GM18517 (cell line): Measurements from ENCODE around the gene ZBTB20.
"Not testable (repeated sequence)": the region's sequence is repeated elsewhere in the genome, so short reads cannot be mapped to it uniquely, and the experiment has no call there.

Experiments used
- ATAC-seq: cut with Tn5 transposase; IDR thresholded peaks from one replicate; pipeline ENCODE4 v1.9.1; 2021; ENCODE audit warnings: mild to moderate bottlenecking, moderate library complexity; ENCODE audit not compliant: unreplicated experiment

ZBTB20 gene

DNA sequence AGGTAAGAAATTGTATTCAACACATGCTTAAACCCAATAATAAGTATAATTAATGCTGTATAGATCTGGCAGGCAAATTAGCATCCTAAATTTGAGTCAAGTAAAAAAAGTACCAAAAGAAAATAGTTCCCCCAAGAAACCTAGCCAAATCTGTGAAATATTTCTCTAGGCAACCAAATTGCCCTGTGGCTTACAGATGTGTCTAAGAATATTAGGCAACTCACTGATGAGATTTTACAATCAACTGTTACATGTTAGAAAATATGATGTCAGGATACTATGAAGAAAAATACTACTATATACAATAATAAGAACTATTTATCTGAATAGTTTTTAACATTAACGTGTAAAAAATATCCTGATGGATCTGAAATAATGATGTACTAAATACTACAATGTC lies 456.2 kb downstream of the ZBTB20 start:
- ATAC-seq = no peak

DNA sequence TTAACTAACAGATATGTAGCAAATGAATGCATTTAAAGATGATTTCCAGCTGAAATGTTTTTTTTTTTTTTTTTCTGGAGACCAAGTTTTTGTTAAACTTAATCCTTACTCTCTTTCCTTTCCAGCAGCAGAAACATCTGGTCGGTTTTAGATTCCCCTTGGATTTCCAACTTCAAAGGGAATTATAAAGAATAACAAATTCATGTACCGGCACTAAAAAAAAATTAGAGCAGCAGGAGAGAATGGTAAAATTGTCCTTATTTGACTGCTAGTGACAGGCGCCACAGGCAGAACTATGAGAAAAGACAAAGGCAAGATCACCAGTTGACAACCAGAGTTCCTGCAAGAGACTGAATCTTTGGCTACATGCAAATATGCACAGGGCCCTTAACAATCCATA lies 459.9 kb downstream of the ZBTB20 start:
- no peak for ATAC-seq

DNA sequence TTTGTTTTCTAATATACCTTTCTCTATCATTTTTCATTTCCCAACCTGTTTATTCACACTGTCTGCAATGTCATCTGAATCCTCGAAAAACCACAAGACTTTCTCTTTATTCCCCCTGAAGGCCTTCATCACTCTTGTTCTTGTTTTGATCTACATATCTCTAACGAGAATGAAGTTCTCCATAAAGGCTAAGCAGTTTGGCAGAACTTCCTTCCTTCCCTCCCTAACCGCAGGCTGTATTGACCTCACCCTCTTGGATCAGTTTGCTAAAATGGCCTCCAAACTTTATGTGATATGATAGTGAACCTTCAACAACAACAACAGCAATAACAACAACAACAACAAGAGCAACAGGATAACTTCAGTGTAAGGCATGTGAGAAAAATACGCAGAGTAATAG lies 460.5 kb downstream of the ZBTB20 start:
- ATAC-seq = no peak

DNA sequence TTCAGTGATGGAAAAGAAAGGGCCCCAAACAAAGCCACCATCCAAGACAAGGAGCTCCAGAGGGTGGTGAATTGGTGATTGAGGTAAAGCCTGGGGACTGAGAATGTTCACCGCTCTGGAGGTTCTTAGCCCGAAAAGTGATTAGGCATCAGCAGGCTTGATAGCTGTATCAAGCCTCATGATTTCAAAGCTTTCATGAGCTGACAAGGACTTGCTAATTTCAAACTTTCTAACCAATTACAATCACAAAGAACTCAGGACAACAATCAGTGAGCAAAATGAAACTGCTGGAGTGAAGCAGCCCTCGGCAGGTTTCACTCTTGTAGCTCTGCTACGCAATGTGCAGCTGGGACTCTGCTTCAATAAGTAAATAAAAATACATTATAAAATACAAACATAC lies 461.9 kb downstream of the ZBTB20 start:
- no peak for ATAC-seq

DNA sequence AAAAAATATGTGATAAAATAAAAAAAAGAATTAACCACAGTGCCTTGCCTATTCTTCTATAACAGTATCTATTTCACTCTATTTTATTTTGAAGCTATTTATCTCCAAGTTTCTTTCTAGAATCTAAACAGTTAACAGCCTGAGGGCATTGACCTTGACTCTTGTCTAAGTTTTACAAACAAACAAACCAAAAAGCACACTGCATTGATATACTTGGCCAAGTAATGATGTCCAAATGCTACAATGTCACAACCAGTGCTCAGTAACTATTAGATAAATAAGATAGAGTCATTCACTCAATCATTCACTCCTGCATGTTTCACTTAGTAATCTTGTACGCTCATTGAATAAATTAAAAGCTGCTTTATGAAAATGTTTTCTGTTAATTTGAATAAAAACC lies 466.8 kb downstream of the ZBTB20 start:
- no peak for ATAC-seq

DNA sequence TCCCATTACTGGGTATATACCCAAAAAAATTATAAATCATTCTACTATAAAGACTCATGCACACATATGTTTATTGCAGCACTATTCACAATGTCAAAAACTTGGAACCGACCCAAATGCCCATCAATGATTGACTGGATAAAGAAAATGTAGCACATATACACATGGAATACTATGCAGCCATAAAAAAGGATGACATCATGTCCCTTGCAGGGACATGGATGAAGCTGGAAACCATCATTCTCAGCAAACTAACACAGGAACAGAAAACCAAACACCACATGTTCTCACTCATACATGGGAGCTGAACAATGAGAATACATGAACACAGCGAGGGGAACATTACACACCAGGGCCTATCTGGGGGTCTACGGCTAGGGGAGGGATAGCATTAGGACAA lies 467.3 kb downstream of the ZBTB20 start:
- ATAC-seq = not testable (repeated sequence)

DNA sequence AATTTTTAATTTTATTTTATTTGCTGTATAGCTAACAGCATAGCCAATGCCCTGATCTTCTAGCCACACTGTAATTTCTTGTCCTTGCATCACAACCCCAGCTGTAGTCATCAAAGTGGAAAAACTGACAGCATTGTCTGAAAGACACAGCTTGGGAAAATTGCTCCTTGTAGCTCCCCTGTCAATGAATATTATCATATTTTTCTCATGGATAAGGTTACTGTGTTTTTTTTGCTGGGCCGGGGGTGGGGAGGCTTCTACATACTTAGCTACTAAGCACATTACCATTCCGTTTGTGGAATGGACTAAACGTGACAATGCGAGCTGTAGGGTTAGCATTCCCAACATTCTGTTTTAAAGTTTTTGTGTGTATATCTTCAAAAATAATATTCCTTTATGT lies 472.0 kb downstream of the ZBTB20 start:
- ATAC-seq = no peak

DNA sequence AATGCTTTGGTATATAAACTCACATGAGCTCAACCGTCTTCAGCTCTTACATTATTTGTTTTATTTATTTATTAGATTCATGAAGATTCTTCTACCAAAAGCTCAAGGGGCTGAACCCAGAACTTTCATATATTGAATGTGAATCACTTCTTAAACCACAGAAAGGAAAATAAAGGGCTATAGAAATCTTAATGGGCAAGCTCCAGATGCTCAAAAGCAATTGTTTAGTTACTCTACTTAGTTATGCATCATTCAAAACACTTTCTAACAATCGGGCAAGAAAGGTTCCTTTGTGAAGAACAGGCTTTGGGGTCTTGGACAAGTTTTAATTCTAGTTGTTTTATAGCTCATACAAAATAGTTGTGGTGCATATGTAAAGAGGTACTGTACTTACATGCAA lies 473.1 kb downstream of the ZBTB20 start:
- no peak for ATAC-seq

DNA sequence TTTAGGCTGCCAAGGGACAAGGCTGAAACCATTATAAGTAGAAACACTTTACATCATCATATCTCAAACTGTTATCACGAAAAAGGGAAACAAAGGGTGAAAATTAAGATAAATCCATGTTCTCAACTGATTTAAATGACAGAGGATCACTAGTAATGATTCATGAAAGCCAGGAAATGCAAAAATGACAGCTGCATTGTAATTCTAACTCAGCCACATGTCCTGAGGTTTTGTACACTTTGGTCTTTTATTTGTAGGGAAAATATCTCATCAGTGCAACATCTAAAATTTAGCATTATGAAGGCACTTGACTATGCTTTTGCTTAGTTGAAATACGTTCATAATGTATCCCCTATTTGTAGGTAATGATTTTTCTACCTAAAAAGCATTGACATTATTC lies 473.6 kb downstream of the ZBTB20 start:
- no peak for ATAC-seq

DNA sequence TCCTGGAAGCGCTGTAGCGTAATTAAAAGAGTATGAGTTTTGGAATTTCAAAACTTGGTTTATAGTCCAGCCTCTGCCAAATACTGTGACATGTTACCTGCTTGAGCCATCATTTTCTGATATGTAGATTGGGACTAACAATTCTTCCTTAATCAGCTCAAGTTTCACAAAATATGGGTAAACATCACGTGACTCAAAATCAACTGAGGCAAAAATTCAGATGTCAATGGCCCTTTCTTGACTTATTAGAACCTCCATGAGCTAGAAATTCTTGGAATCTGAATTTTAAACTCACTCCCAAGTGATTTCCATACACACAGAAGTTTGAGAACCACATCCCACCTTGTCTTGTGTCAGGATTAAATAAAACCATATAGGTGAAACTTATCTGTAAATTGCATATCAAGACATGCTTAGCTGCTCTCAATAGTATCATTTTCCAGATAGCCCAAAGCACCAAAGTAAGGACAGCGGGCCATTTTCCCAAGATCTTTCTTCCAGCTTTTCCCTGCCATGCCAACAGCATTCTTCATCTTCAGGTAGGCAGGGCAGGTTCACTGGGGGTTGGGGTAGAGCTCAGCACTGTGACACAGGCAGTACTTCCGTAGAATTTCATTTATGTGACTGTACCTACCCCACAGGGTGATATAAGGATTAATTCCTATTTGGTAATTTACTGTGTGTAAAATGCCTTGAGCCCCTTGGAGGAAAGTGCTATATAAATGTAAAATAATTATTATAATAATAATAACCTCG lies 474.2 kb downstream of the ZBTB20 start:
- ATAC-seq = no peak

DNA sequence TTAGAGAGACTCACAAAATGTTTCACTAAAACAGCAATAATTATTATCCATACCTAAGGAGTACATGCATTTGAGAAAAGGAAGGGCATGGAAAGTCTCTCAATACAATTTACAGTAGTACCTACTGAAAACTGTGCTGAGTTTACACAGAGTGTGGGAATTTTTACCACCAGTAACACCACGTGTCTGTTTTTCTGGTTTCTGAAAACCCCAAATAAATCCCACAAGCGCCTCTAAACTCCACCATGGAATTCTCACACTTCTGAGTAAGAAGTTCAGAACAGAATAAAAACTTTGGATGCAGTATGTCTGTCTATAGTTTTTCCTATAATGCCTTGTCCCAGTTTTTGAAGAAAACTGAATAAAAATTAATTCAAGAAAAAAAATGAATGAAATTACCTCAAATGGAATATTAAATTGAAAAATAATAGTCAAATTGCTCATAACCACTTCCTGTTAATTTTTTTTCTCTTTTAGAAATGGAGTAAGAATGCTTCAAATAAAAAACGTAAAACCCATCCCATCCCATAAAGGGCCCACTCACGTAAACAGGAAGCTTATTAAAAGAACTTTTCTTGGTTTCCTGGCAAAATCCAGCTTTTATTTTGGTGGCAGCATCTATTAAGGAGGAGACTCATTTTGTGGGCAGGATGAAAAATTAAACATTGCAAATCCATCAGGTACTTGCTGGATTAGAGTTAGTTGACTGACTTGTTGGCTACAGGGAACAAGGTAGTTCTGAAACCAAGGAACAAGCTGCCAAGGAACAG lies 475.2 kb downstream of the ZBTB20 start:
- no peak for ATAC-seq

DNA sequence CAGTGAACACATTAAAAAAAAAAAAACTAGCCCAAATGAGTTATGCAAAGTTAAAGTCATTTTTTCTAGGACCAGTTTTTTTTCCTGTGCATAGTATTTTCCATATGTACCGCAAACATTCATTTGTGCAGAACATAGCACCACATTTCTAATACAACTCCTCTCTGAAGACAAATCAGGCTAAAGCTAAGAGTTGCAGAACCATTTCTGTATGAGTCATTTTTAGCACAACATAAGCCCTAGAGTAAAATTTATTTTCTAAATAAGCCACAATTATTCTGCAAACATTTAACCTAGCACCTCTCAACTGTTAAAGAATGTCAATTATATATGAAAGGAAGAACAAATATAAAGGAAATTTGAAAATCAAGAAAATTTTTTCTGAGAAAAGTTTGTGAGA lies 477.5 kb downstream of the ZBTB20 start:
- no peak for ATAC-seq

DNA sequence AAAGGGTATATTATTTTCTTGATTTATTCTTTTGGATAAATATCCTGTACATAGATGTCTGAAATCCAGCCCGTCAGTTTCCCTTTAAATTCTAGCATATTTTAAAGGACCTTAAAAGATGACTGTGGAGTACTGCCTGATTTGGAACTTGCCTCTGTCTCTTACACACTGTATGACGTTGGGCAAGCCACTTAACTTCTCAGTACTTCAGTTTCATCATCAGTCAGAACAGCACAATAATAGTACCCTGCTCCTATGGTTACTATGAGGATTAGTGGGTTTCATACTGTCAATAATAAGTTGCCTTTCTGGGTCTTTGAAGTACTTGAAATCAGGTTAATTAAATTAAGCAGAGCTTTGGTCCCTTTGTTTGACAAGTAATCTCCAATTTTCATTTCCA lies 479.0 kb downstream of the ZBTB20 start:
- ATAC-seq = no peak

DNA sequence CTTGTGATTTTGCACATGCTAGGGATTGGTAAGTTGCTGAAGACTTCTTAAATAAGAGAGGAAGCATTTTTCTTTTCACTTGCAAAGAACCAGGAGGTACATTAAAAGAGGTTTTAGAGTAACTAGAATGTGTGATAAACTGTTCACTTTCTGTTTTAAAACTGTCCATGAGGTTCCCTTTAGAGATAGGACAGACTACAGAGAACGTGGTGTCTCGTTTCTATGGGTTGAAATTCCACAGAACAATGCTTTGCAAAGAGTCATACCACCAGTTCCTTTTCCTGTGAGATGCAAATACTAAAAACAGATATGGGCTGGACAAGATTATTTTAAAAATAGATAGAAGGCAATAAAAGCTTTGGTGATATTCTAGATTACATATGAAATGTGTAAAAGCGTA lies 480.5 kb downstream of the ZBTB20 start:
- ATAC-seq = no peak

DNA sequence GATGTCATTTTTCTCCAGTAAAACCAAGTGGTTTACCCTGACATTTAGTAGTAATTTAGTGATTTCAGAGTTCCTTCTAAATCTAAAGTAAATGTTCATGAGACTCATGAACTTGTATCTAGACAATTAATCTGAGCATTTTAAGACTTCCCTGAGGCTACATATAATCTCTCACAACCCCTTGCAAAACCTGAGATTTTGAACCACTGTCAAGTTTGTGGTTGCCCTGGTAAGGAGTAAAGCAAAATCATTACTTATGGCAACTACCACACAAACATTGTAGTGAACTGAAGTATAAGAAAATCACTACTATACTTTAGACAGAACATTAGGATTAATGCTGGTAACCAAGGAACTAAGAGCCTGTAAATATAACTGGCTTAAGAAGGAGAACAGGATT lies 483.1 kb downstream of the ZBTB20 start:
- no peak for ATAC-seq

DNA sequence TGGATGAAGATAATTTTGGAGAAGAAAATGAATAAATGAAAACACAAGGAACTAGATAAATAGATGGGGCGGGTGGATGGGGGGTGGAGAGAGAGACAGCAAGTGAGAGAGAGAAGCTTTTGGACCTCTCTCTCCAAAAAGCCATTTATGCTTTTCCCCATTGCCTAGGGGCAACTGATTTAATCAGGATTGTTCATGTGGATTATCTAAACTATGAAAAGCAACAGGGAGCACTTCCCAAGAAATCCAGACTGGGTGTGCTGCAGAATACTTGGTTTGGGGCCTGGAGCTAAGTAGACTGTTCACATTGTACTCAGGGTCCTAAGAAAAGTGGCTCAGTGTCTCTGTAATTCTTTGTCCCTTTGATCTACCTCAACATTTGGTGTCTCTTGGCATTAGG lies 486.3 kb downstream of the ZBTB20 start:
- no peak for ATAC-seq

DNA sequence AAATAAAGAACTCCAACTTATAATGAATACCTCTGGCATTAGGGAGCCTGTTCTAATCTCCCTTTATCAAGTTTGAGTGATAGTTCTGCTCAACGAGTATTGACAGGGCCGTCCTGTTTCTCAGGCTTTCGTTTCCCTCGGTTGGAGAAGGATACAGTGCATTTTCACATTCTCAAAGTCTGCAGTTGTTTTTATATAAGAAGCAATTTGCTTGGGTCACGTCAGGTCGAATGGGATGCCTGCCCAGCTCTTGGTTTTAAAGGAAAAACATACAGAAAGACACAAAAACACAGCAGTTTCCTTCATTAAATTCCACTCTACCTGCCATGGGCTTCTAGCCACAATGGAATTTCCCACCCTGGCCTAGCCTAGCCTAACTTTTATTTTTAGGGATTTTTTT lies 487.0 kb downstream of the ZBTB20 start:
- ATAC-seq = no peak

DNA sequence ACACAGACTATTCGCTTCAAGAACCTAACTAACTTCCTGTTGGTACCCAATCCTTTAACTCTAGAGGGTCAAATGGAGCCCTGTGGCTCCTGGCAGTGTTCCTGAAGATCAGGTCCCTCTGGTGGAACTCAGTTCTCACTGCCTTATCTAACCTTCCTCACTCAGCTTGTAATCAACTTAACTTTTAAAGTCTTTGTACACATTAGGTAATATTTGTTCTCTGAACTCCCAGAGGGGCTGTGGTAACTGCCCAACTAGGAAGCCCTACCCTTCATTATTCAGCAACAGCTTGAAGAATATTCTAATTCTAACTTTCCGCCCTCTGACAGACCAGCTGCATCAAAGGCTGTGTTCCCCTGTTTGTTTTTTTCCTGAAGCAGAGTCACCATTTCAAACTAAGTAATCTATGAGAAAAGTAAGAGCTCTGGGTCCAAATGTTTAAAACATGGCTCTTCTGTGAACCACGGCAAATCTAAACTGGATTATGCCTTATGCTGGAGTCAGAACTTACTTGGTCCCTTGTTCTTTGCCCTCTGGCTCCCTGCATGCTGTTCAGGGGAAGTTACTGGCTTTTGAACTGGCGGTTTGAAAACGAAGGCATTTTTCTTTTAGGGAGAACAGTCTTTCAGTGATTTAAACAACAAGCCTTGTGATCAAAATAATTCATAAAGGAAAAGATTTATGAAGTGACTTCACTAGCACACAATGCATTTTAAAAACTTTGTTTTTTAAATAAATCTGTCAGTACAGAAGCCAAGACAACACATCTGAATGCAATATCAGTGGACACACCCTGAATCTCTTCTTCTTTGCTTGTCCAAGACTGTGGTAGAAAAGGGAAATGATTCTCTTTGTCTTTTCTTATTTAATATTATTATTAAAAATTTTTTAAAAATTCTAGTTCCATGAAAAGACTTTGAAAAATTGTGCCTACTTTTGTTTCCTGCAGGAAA lies 487.7 kb downstream of the ZBTB20 start:
- no peak for ATAC-seq

DNA sequence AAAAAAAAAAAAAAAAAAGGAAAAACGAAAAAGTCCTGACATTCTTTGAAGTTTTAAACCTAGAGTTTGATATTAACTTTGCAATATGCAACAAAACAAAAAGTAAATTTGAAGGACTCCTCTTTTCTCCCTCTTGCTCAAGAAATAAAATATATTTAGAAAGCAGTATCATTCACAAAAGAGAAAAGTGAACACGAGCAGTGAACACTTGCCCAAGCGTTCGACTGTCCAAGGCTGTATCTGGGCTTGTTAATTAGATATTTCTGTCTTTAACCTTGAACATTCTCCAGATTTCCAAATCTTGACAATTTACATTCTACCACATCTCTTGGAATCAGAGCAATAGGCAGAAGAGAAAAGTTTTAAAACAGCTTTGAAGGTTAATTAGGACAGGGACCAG lies 495.5 kb downstream of the ZBTB20 start:
- ATAC-seq = no peak

DNA sequence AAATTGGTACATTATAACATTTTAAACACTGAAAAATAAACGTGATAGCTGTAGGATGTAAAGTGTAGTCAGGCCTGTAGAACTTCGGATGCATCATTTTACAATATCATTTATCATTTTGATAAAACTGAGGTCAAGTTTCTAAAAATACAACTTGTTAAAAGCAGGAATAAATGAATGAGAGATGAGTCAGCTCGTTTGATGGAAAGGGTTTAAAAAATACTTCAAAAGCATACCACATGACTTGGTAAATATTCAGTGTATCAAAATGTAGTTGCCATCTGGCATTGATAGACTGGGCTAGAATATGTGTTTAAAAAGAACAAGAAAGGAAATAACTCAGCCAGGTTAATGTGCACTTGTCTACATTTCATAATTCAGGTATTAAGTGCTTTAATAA lies 496.3 kb downstream of the ZBTB20 start:
- ATAC-seq = no peak

DNA sequence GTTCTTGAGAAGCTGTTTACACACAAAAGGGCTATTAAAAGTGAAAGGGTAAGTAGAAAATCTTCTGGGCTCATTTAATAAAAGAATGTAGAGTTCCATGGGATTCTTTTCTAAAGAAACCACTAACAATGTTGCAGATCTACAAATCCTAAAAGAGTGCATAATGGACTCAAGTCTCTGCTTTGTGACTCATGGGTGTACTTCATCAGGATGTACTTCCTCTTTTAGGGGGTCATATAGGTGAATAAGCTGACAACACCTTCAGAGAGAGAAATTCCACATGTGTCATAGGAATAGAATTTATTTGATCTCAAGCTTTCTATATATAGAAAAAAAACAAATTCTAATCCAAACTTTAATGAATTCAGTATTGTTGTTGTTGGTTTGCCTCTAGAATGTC lies 497.8 kb downstream of the ZBTB20 start:
- no peak for ATAC-seq
